ENCODE data around the gene PRR19. TPM values are rescaled to one million over a fixed set of nuclear protein-coding genes. Genes with fewer than 3 reads are reported as not detected.

The PRR19 gene
- total RNA-seq, 1 experiment from 2014 or later, result 3.2 TPM

- peak; percentile 75 for DNase-seq
These were observed 48.5 kb upstream of the PRR19 start for GRCh38 chr19:42253245-42254088.

More at GRCh38 chr19:42253245-42254088, 48.5 kb upstream of the PRR19 start:
- Histone ChIP-seq H3K56ac (ENCODE audit: insufficient read length, low read depth, low read length) (no peak overlapping the region), H3K4me2 (ENCODE audit: insufficient read depth, insufficient read length, low read length) (peak overlapping the region; percentile 54), H3K79me2 (ENCODE audit: insufficient read depth, low read length) (peaks cover 5% of the 10 kb centered on the region; the same call in 1 of the 2 replicates), H3K23ac (ENCODE audit: insufficient read length, low read depth, low read length) (no peak overlapping the region), H2BK15ac (ENCODE audit: low read depth, low read length) (no peak overlapping the region), H3K79me1 (ENCODE audit: insufficient read depth, low read depth, low read length, poor library complexity, severe bottlenecking) (no peaks in the 10 kb centered on the region), H4K8ac (replicated peaks; ENCODE audit: insufficient read length, low read depth, low read length) (no peak overlapping the region), H2BK120ac (ENCODE audit: low read depth, low read length, poor library complexity, severe bottlenecking) (no peak overlapping the region), H2BK5ac (ENCODE audit: insufficient read length, low read length) (no peak overlapping the region), H4K5ac (ENCODE audit: insufficient read length, low read depth, low read length) (no peak overlapping the region), H2BK12ac (ENCODE audit: insufficient read length, low read depth, low read length) (no peak overlapping the region), H2BK20ac (ENCODE audit: low read depth, low read length, poor library complexity, severe bottlenecking) (no peak overlapping the region), H3K23me2 (ENCODE audit: insufficient read length, low read depth, low read length, poor library complexity, severe bottlenecking) (peaks cover 14% of the 10 kb centered on the region), H3K18ac (ENCODE audit: insufficient read length, low read depth, low read length) (peak overlapping the region; percentile 73), H2AFZ (ENCODE audit: low read length) (no peak overlapping the region), H3K9ac (ENCODE audit: extremely low read depth, insufficient read length, low read length) (no peak overlapping the region), H3K27me3 (ENCODE audit: insufficient read depth, low read length) (no peaks in the 10 kb centered on the region), H4K20me1 (ENCODE audit: control insufficient read depth, insufficient read depth, insufficient read length) (no peaks in the 10 kb centered on the region), H3T11ph (ENCODE audit: low read length) (no peak overlapping the region), H3K14ac (ENCODE audit: insufficient read depth, low read length) (peak overlapping the region; percentile 84; the same call in 1 of the 2 replicates), H3K4ac (ENCODE audit: low read depth, low read length) (no peak overlapping the region), H3K9me3 (ENCODE audit: control insufficient read depth, low read depth, low read length) (no peaks in the 10 kb centered on the region), H3K4me1 (ENCODE audit: insufficient read depth, low read length) (peaks cover 6% of the 10 kb centered on the region; the same call in 1 of the 2 replicates), H3K27ac (ENCODE audit: insufficient read length, low read depth, low read length) (no peak overlapping the region), H4K91ac (ENCODE audit: insufficient read length, low read depth, low read length) (no peak overlapping the region), H2AK5ac (ENCODE audit: insufficient read length, low read length) (no peak overlapping the region)
- TF ChIP-seq CTCF (conservative IDR thresholded peaks at IDR 0.05), result no peak
- Mint-ChIP-seq H3K4me1 (peaks cover 22 to 40% of the 10 kb centered on the region in 2 experiments), H3K9me3 (no peaks in the 10 kb centered on the region), H3K36me3 (ENCODE audit: insufficient read depth in 1 of 3, low read depth in 3 of 3) (peaks cover 5 to 22% (median 18%) of the 10 kb centered on the region in 3 experiments; a peak in 6 of 7 replicates), H3K27me3 (ENCODE audit: low read depth) (peaks cover 19% of the 10 kb centered on the region), H3K27ac (peak overlapping the region; percentile 80 to 98 (median 94)), H3K4me3 (peak overlapping the region; percentile 87 to 92)
- WGBS (ENCODE audit: extremely low coverage, insufficient read length, low lambda C conversion rate), result no CpG with 5 or more reads among the region's 71 CpGs
